Fibroblast of lung (primary cell): ENCODE results near the gene SEMA5A. TPM values are rescaled to one million over a fixed set of nuclear protein-coding genes. Genes with fewer than 3 reads are reported as not detected.
A peak's percentile ranks its signal among the peaks of the same experiment; 100 is the strongest.

Experiments
- DNase-seq, 2 donors: peaks; one replicate each; pipeline versions ENCODE4 v3.0.0 to v3.0.0-alpha.2; 2010; ENCODE audit warnings: low read depth in 2 of 2
- H2AFZ ChIP-seq: 2 replicates; pipeline ENCODE4 v1.5.1; 2012; ENCODE audit warnings: low read length, control low read depth, inconsistent platforms
- H3K27ac ChIP-seq: 2 replicates; pipeline ENCODE4 v1.5.1; 2011; ENCODE audit warnings: low read length, control low read depth; ENCODE audit not compliant: insufficient read depth
- H3K27me3 ChIP-seq: 2 replicates; pipeline ENCODE4 v1.5.1; 2011; ENCODE audit warnings: mild to moderate bottlenecking, low read length; ENCODE audit not compliant: control insufficient read depth, insufficient read depth
- H3K36me3 ChIP-seq: 2 replicates; pipeline ENCODE4 v1.5.1; 2011; ENCODE audit warnings: low read length; ENCODE audit not compliant: control insufficient read depth, insufficient read depth
- H3K4me1 ChIP-seq: 2 replicates; pipeline ENCODE4 v1.5.1; 2011; ENCODE audit warnings: low read length; ENCODE audit not compliant: control insufficient read depth, insufficient read depth; ENCODE audit errors: extremely low read depth
- H3K4me2 ChIP-seq: 2 replicates; pipeline ENCODE4 v1.5.1; 2011; ENCODE audit warnings: low read length, control low read depth; ENCODE audit not compliant: insufficient read depth; ENCODE audit errors: extremely low read depth
- H3K4me3 ChIP-seq, 4 experiments: fragments of 200-600 bp in 1 of 4; sonication (generic) in 1 of 4; replicated peaks in 1 of 4; 2 replicates each; pipeline ENCODE4 v1.5.1; 2011 to 2016; ENCODE audit warnings: low read length in 4 of 4, low read depth in 3 of 4, mild to moderate bottlenecking in 3 of 4, control low read depth in 2 of 4, inconsistent platforms in 1 of 4, mixed read lengths in 1 of 4; ENCODE audit not compliant: insufficient read depth in 1 of 4; ENCODE audit errors: control extremely low read depth in 1 of 4
- H3K79me2 ChIP-seq: 2 replicates; pipeline ENCODE4 v1.5.1; 2012; ENCODE audit warnings: mild to moderate bottlenecking, low read length, inconsistent platforms; ENCODE audit not compliant: control insufficient read depth, insufficient read depth
- H3K9ac ChIP-seq: 2 replicates; pipeline ENCODE4 v1.5.1; 2011; ENCODE audit warnings: mild to moderate bottlenecking, low read length, control low read depth; ENCODE audit not compliant: insufficient read depth
- H3K9me3 ChIP-seq: 2 replicates; pipeline ENCODE4 v1.5.1; 2012; ENCODE audit warnings: low read depth, low read length; ENCODE audit not compliant: control insufficient read depth, insufficient read depth
- H4K20me1 ChIP-seq: 2 replicates; pipeline ENCODE4 v1.5.1; 2011; ENCODE audit warnings: low read length; ENCODE audit not compliant: control insufficient read depth, insufficient read depth; ENCODE audit errors: extremely low read depth
- EZH2 ChIP-seq: IDR thresholded peaks from 2 replicates; pipeline ENCODE4 v1.5.1; 2012; ENCODE audit warnings: low read length, control low read depth, mild to moderate bottlenecking; ENCODE audit errors: missing control alignments
- polyA plus RNA-seq, 2 donors: library from polyadenylated mRNA; depleted of rRNA in 1 of 2; stranded (reverse) in 1 of 2; unstranded in 1 of 2; fragments of >200 nt; gene quantifications; 2 replicates each; pipeline ENCODE4 v1.2.1, GENCODE V29; 2011 to 2012; ENCODE audit warnings: missing spikeins in 1 of 2
- total RNA-seq: library from RNA; depleted of rRNA; stranded (reverse); fragments of >200 nt; gene quantifications from 2 replicates; pipeline ENCODE4 v1.2.1, GENCODE V29; 2014
- TF ChIP-seq, protein P1 (sequence below), 2 donors: IDR thresholded peaks in 1 of 2; conservative IDR thresholded peaks in 1 of 2; 1 replicate in 1 of 2; 2 replicates in 1 of 2; pipeline ENCODE4 v1.5.1; 2011 to 2012; ENCODE audit warnings: low read length in 2 of 2, control low read depth in 1 of 2, inconsistent platforms in 1 of 2, low read depth in 1 of 2, mild to moderate bottlenecking in 1 of 2

SEMA5A gene
- total and polyA plus RNA-seq, 2 donors (not counting 1 experiment from before 2014, with no cell fraction given) = 30.6 to 49.0 TPM

DNA sequence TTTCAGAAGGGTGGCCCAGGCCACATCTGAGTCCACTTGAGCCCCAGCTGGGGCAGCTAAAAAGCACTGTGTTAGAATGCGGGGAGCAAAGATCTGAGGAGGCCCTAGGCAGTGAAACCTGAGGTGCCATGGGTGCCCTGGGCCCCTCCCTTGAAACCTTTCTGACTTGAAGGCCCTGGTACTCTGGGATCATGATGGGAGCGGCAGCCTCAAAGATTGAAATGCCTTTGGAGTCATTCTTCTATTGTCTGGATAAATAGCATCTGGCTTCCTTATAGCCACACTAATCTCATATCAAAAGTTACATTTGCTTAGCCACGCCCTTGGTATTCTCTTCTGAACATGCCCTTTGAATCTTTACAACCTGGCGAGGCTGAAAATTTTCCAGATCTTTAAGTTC, 7.7 kb upstream of the SEMA5A start:
- Histone ChIP-seq H3K36me3 (peaks cover 14% of the 10 kb centered on the region), H3K79me2 (peaks cover 6% of the 10 kb centered on the region), H3K4me1 (no peaks in the 10 kb centered on the region), H3K27ac (no peak overlapping the region), H3K4me2 (no peak overlapping the region), H3K9ac (no peak overlapping the region), H4K20me1 (no peaks in the 10 kb centered on the region), H3K9me3 (no peaks in the 10 kb centered on the region), H2AFZ (no peak overlapping the region), H3K27me3 (no peaks in the 10 kb centered on the region), H3K4me3 (no peak overlapping the region)
- no peak for DNase-seq
- TF ChIP-seq, protein P1, sequence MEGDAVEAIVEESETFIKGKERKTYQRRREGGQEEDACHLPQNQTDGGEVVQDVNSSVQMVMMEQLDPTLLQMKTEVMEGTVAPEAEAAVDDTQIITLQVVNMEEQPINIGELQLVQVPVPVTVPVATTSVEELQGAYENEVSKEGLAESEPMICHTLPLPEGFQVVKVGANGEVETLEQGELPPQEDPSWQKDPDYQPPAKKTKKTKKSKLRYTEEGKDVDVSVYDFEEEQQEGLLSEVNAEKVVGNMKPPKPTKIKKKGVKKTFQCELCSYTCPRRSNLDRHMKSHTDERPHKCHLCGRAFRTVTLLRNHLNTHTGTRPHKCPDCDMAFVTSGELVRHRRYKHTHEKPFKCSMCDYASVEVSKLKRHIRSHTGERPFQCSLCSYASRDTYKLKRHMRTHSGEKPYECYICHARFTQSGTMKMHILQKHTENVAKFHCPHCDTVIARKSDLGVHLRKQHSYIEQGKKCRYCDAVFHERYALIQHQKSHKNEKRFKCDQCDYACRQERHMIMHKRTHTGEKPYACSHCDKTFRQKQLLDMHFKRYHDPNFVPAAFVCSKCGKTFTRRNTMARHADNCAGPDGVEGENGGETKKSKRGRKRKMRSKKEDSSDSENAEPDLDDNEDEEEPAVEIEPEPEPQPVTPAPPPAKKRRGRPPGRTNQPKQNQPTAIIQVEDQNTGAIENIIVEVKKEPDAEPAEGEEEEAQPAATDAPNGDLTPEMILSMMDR (conservative IDR thresholded peaks at IDR 0.05 in 1 of 2, IDR thresholded peaks at IDR 0.05 in 1 of 2; ENCODE audit: low read depth in 1 of 2, low read length in 2 of 2) = no peak
- TF ChIP-seq EZH2 = no peak

- H3K36me3 ChIP-seq = peaks cover 14% of the 10 kb centered on the region
- H2AFZ ChIP-seq = no peak overlapping the region
- no peaks in the 10 kb centered on the region for H3K4me1 ChIP-seq
- no peaks in the 10 kb centered on the region for H4K20me1 ChIP-seq
- H3K4me3 ChIP-seq = no peak overlapping the region
- no peaks in the 10 kb centered on the region for H3K27me3 ChIP-seq
- no peak overlapping the region for H3K9ac ChIP-seq
- H3K4me2 ChIP-seq = no peak overlapping the region
- no peak for TF ChIP-seq EZH2
- TF ChIP-seq, protein P1 (conservative IDR thresholded peaks at IDR 0.05 in 1 of 2, IDR thresholded peaks at IDR 0.05 in 1 of 2; ENCODE audit: low read depth in 1 of 2, low read length in 2 of 2) = no peak
- H3K79me2 ChIP-seq = peaks cover 23% of the 10 kb centered on the region
- H3K27ac ChIP-seq = no peak overlapping the region
- no peaks in the 10 kb centered on the region for H3K9me3 ChIP-seq
- DNase-seq = no peak
Observed at GRCh38 chr5:9551567-9552537, 6.0 kb upstream of the SEMA5A start.

GRCh38 chr5:9549941-9550340, 4.1 kb upstream of the SEMA5A start:
- no peaks in the 10 kb centered on the region for H3K4me1 ChIP-seq
- no peaks in the 10 kb centered on the region for H3K9me3 ChIP-seq
- H3K27ac ChIP-seq = no peak overlapping the region
- peaks cover 40% of the 10 kb centered on the region for H3K79me2 ChIP-seq
- TF ChIP-seq EZH2 = no peak
- TF ChIP-seq, protein P1 (conservative IDR thresholded peaks at IDR 0.05 in 1 of 2, IDR thresholded peaks at IDR 0.05 in 1 of 2; ENCODE audit: low read depth in 1 of 2, low read length in 2 of 2) = no peak
- no peaks in the 10 kb centered on the region for H4K20me1 ChIP-seq
- peaks cover 14% of the 10 kb centered on the region for H3K36me3 ChIP-seq
- DNase-seq = peak in 1 of 2 donors; percentile 46
- no peak overlapping the region for H3K4me2 ChIP-seq
- no peaks in the 10 kb centered on the region for H3K27me3 ChIP-seq
- no peak overlapping the region for H2AFZ ChIP-seq
- H3K9ac ChIP-seq = no peak overlapping the region
- H3K4me3 ChIP-seq = no peak overlapping the region
